GM12873 (cell line): ENCODE measurements around the gene COBLL1.

Experiments
- CTCF ChIP-seq: IDR thresholded peaks from 2 replicates; pipeline ENCODE4 v1.5.1; 2012; ENCODE audit warnings: low read depth, mild to moderate bottlenecking, moderate library complexity, low read length, control low read depth; ENCODE audit not compliant: insufficient read depth; ENCODE audit errors: missing control alignments

COBLL1 gene

GRCh38 chr2:164837807-164838206, 3.8 kb downstream of the COBLL1 start:
- no peak for TF ChIP-seq CTCF

- no peak for TF ChIP-seq CTCF
Measured at GRCh38 chr2:164836907-164837306, 4.7 kb downstream of the COBLL1 start.

- no peak for TF ChIP-seq CTCF
Measured at GRCh38 chr2:164835302-164835701, 6.3 kb downstream of the COBLL1 start.

GRCh38 chr2:164831887-164832286, 9.7 kb downstream of the COBLL1 start:
- TF ChIP-seq CTCF, result no peak

- TF ChIP-seq CTCF, result no peak
Measured at GRCh38 chr2:164831180-164831579, 10.4 kb downstream of the COBLL1 start.

- TF ChIP-seq CTCF, result no peak
Measured at GRCh38 chr2:164826293-164827243, 15.1 kb downstream of the COBLL1 start.

- TF ChIP-seq CTCF, result no peak
Measured at GRCh38 chr2:164824872-164825271, 16.8 kb downstream of the COBLL1 start.
